Kidney (tissue), 14 donors: ENCODE measurements around the gene GRPEL1. TPM values are rescaled to one million over a fixed set of nuclear protein-coding genes. Genes with fewer than 3 reads are reported as not detected.

Experiments
- DNase-seq, 5 donors: peaks; one replicate each; pipeline ENCODE4 v3.0.0-alpha.2; 2013 to 2020
- FAIRE-seq: peaks from 2 replicates; lab custom pipeline; 2012; peaks lifted over from hg19 to GRCh38; lab: Jason Lieb, UNC
- H3K27ac ChIP-seq, 2 donors: one replicate each; pipeline ENCODE4 v1.7.0; 2013; ENCODE audit warnings: low read depth in 2 of 2, low read length in 2 of 2, inconsistent platforms in 1 of 2
- H3K27me3 ChIP-seq: one replicate; pipeline ENCODE4 v1.7.1; 2013; ENCODE audit warnings: low read length, inconsistent platforms; ENCODE audit not compliant: control insufficient read depth, insufficient read depth
- H3K36me3 ChIP-seq, 3 donors: one replicate each; pipeline versions ENCODE4 v1.7.0 to v1.7.1; 2013; ENCODE audit warnings: low read length in 3 of 3, control low read depth in 1 of 3, inconsistent platforms in 1 of 3; ENCODE audit not compliant: insufficient read depth in 3 of 3, control insufficient read depth in 2 of 3
- H3K4me1 ChIP-seq, 3 donors: one replicate each; pipeline versions ENCODE4 v1.7.0 to v1.7.1; 2013; ENCODE audit warnings: low read length in 3 of 3, inconsistent platforms in 1 of 3, low read depth in 1 of 3; ENCODE audit not compliant: control insufficient read depth in 2 of 3, insufficient read depth in 2 of 3
- H3K4me3 ChIP-seq, 3 donors: one replicate each; pipeline versions ENCODE4 v1.7.0 to v1.8.1; 2013; ENCODE audit warnings: low read length in 3 of 3, control low read depth in 1 of 3, inconsistent platforms in 1 of 3
- H3K9ac ChIP-seq, 3 donors: one replicate each; pipeline versions ENCODE4 v1.7.0 to v1.7.1; 2013; ENCODE audit warnings: low read length in 3 of 3, control low read depth in 1 of 3, inconsistent platforms in 1 of 3
- H3K9me3 ChIP-seq, 3 donors: one replicate each; pipeline versions ENCODE4 v1.7.0 to v1.7.1; 2013; ENCODE audit warnings: low read length in 3 of 3, control low read depth in 1 of 3, inconsistent platforms in 1 of 3; ENCODE audit not compliant: control insufficient read depth in 2 of 3, insufficient read depth in 1 of 3
- CTCF ChIP-seq: IDR thresholded peaks from 3 replicates; pipeline ENCODE4 v1.5.1; 2012; ENCODE audit warnings: mild to moderate bottlenecking, moderate library complexity, borderline replicate concordance; ENCODE audit not compliant: insufficient read depth; ENCODE audit errors: extremely low read depth
- intact Hi-C: fragments of 100-400 bp; cut with DNase I; formaldehyde crosslinking; loops from one replicate; pipeline ENCODE4 v1.11.1; 2022
- polyA plus RNA-seq: library from polyadenylated mRNA; stranded (reverse); fragments of 350-450 nt; fragmentation: Illumina TruSeq; extraction: RNeasy Lipid Tissue Mini Kit (QIAGEN cat#74804); gene quantifications from one replicate; pipeline ENCODE4 v1.2.3, GENCODE V29; 2014; ENCODE audit warnings: low read depth, low replicate concordance; ENCODE audit not compliant: insufficient read depth
- total RNA-seq: library from RNA; stranded (reverse); fragmentation: NEBNext Ultra II Directional; extraction: Animal tissue kit (Norgen Biotek cat#: 25700); gene quantifications from one replicate; pipeline ENCODE4 v1.2.1, GENCODE V29; 2021
- donor health status: control.
- donor health status: control.
- donor health status: control.
- donor health status: control.
- donor health status: control.
- donor health status: DM: yes; HTN: yes; CAD: no.
- donor health status: Normal renal cell carcinoma (clear cell type).

Gene GRPEL1
- total and polyA plus RNA-seq, 2 donors from 2014 or later = 27.4 to 84.9 TPM

- intact Hi-C loops = no loop called here
- H3K9me3 ChIP-seq = no peaks in the 10 kb centered on the region
- TF ChIP-seq CTCF = no peak
- DNase-seq (peak in 1 of 5 donors; percentile 38), FAIRE-seq (no peak)
- no peak overlapping the region for H3K4me3 ChIP-seq
- no peaks in the 10 kb centered on the region for H3K27me3 ChIP-seq
- H3K36me3 ChIP-seq = peaks cover 11 to 32% (median 18%) of the 10 kb centered on the region in 3 donors
- H3K9ac ChIP-seq = no peak overlapping the region
- peaks cover 0 to 13% (median 8%) of the 10 kb centered on the region in 3 donors for H3K4me1 ChIP-seq
- peak overlapping the region; percentile 26 to 63 for H3K27ac ChIP-seq
Observed at GRCh38 chr4:7030856-7031255, 37.0 kb downstream of the GRPEL1 start.

- DNase-seq = peak in 1 of 5 donors; percentile 35
- Histone ChIP-seq H3K27me3 (no peaks in the 10 kb centered on the region), H3K9me3 (no peaks in the 10 kb centered on the region), H3K36me3 (peaks cover 11 to 37% (median 20%) of the 10 kb centered on the region in 3 donors), H3K4me3 (no peak overlapping the region), H3K27ac (peak overlapping the region in 1 of 2 donors; percentile 57), H3K4me1 (peaks cover 0 to 13% (median 8%) of the 10 kb centered on the region in 3 donors), H3K9ac (no peak overlapping the region)
- intact Hi-C loops = no loop called here
- no peak for TF ChIP-seq CTCF
- FAIRE-seq = no peak
Observed at GRCh38 chr4:7029921-7030320, 37.9 kb downstream of the GRPEL1 start.

DNA sequence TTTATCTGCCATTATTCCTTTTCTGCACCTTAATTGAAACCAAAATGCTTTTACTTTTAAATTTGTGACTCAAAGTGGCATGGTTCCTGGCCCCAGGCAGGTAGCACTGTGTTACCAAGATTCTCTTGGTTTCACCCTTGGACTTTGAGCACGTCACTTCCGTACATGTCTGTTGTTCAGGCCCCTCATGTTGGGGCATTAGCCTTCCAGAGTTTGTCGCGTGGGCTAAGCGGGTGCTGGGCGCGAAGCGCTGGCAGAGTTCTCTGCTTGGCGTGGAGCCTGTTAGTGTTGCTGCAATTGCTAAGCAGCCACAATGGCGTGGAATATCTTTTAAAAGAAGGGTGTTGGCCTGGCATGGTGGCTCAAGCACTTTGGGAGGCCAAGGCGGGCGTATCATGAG is 38.7 kb downstream of the GRPEL1 start:
- no peak overlapping the region for H3K9ac ChIP-seq
- peaks cover 11 to 41% (median 21%) of the 10 kb centered on the region in 3 donors for H3K36me3 ChIP-seq
- H3K27me3 ChIP-seq = no peaks in the 10 kb centered on the region
- intact Hi-C loops = no loop called here
- TF ChIP-seq CTCF = no peak
- no peaks in the 10 kb centered on the region for H3K9me3 ChIP-seq
- H3K4me3 ChIP-seq = no peak overlapping the region
- peak overlapping the region; percentile 57 to 59 for H3K27ac ChIP-seq
- DNase-seq (peak in 1 of 5 donors; percentile 43), FAIRE-seq (no peak)
- H3K4me1 ChIP-seq = peaks cover 0 to 13% (median 6%) of the 10 kb centered on the region in 3 donors

DNA sequence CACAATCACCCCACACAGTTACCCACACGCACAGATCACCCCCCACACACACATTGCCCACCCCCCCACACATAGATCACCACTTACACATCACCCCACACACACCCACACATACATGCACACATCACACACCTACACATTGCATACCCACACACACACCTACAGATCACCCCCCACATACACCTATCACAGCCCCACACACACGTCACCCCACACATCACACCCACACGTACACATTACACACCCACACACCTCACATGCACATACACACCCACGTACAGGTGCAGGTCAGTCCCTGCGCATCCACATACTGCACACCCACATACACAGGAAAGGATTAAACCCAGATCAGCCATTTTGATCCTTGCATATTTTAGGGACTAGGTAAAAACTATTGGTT is 40.0 kb downstream of the GRPEL1 start:
- Histone ChIP-seq H3K4me3 (no peak overlapping the region), H3K9me3 (no peaks in the 10 kb centered on the region), H3K36me3 (peaks cover 11 to 51% (median 26%) of the 10 kb centered on the region in 3 donors), H3K27ac (no peak overlapping the region), H3K9ac (no peak overlapping the region), H3K27me3 (no peaks in the 10 kb centered on the region), H3K4me1 (peaks cover 0 to 10% (median 6%) of the 10 kb centered on the region in 3 donors)
- intact Hi-C loops = no loop called here
- DNase-seq = peak in 1 of 5 donors; percentile 1
- no peak for TF ChIP-seq CTCF
- FAIRE-seq = no peak
